ENCODE results near the gene ABCC6.

- TF ChIP-seq CTCF (IDR thresholded peaks at IDR 0.05; ENCODE audit: borderline replicate concordance, extremely low read depth, low read length, poor library complexity, severe bottlenecking), result no peak
- no peak for TF ChIP-seq EZH2 (IDR thresholded peaks at IDR 0.05; ENCODE audit: borderline replicate concordance, low read depth, low read length, severe bottlenecking)
Observed at GRCh38 chr16:16120382-16121184, 102.7 kb downstream of the ABCC6 start.
